ENCODE data around the gene CLEC4D.

DNA sequence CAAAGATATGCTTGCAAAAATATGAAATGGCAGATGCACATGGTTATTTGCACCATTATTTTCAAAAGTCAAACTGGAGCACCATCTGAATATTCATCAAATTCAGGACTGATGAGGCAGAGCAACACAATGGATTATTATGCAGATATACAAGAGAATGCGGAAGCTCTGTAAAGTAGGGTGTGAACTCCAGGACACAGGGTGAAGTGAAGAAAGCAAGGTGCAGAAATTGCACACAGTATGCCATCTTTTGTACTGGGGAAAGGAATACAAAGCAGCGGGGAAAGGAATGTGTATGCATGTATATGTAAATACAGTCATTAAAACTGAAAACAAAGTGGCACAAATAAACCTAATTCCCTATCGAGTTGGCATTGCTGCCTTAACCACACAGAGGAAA lies 50.1 kb downstream of the CLEC4D start:
- TF ChIP-seq, protein P1, sequence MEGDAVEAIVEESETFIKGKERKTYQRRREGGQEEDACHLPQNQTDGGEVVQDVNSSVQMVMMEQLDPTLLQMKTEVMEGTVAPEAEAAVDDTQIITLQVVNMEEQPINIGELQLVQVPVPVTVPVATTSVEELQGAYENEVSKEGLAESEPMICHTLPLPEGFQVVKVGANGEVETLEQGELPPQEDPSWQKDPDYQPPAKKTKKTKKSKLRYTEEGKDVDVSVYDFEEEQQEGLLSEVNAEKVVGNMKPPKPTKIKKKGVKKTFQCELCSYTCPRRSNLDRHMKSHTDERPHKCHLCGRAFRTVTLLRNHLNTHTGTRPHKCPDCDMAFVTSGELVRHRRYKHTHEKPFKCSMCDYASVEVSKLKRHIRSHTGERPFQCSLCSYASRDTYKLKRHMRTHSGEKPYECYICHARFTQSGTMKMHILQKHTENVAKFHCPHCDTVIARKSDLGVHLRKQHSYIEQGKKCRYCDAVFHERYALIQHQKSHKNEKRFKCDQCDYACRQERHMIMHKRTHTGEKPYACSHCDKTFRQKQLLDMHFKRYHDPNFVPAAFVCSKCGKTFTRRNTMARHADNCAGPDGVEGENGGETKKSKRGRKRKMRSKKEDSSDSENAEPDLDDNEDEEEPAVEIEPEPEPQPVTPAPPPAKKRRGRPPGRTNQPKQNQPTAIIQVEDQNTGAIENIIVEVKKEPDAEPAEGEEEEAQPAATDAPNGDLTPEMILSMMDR (IDR thresholded peaks at IDR 0.05; ENCODE audit: low read depth, low read length) = no peak
- TF ChIP-seq POLR2A (IDR thresholded peaks at IDR 0.05; ENCODE audit: extremely low read depth, insufficient read length) = no peak
- TF ChIP-seq, protein P2, sequence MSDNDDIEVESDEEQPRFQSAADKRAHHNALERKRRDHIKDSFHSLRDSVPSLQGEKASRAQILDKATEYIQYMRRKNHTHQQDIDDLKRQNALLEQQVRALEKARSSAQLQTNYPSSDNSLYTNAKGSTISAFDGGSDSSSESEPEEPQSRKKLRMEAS (IDR thresholded peaks at IDR 0.05; ENCODE audit: low read depth, low read length) = no peak
- TF ChIP-seq MYC (IDR thresholded peaks at IDR 0.05; ENCODE audit: low read depth, low read length) = no peak

Measured in NB4 (cell line).